22Rv1 (cell line): ENCODE measurements around the gene TRAF3.
"Not testable (repeated sequence)": the region's sequence is repeated elsewhere in the genome, so short reads cannot be mapped to it uniquely, and the experiment has no call there.

Experiments used
- H3K27ac ChIP-seq: fragments of 450-650 bp; 2 replicates; pipeline ENCODE4 v1.5.1; 2017
- ZFX ChIP-seq: fragments of 450-650 bp; IDR thresholded peaks from 2 replicates; pipeline ENCODE4 v1.6.1; 2017; ENCODE audit warnings: antibody characterized with exemption, borderline replicate concordance
- TF ChIP-seq, protein P1 (sequence below): fragments of 450-650 bp; IDR thresholded peaks from 2 replicates; pipeline ENCODE4 v1.5.1; 2017; ENCODE audit warnings: mild to moderate bottlenecking

Gene TRAF3

DNA sequence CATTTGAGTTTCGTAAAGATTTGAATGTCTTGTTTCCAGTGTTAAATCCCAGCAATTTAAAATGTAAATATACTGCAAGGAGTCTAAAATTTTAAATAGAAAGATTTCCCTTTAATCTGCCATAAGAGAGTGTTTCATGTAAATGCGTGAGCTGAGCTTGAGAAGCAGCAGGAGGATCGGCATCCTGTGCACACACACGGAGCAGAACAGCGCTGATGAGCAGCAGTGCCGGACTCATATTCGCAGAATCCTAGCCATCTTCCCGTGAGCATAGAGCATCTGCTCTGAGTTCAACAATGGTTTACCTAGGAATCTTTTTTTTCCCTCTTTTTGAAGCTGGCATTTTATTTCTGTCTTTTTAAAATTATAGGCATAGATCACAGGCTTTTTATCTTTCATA is 115.4 kb downstream of the TRAF3 start:
- no peak for TF ChIP-seq ZFX
- TF ChIP-seq, protein P1, sequence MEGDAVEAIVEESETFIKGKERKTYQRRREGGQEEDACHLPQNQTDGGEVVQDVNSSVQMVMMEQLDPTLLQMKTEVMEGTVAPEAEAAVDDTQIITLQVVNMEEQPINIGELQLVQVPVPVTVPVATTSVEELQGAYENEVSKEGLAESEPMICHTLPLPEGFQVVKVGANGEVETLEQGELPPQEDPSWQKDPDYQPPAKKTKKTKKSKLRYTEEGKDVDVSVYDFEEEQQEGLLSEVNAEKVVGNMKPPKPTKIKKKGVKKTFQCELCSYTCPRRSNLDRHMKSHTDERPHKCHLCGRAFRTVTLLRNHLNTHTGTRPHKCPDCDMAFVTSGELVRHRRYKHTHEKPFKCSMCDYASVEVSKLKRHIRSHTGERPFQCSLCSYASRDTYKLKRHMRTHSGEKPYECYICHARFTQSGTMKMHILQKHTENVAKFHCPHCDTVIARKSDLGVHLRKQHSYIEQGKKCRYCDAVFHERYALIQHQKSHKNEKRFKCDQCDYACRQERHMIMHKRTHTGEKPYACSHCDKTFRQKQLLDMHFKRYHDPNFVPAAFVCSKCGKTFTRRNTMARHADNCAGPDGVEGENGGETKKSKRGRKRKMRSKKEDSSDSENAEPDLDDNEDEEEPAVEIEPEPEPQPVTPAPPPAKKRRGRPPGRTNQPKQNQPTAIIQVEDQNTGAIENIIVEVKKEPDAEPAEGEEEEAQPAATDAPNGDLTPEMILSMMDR = no peak
- no peak overlapping the region for H3K27ac ChIP-seq

DNA sequence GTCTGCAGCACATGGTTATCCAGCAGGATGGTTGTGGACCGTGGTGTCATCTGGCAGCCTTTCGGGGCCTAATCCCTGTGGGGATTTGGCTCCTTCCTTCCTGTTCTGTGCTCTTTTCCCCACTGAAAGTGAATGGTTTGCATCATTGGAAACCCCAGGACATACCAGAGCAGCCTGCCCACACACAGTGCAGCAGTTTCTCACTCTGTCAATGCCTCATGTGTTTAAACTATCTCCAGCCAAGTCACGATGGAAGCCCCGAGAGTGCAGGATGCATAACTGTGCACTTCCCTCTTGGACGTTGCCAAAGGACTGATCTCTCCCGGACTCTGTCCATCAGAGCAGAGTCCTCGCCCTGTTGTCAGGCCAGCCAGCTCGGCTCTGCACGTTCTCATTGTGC is 116.2 kb downstream of the TRAF3 start:
- no peak for TF ChIP-seq ZFX
- TF ChIP-seq, protein P1 = no peak
- no peak overlapping the region for H3K27ac ChIP-seq

DNA sequence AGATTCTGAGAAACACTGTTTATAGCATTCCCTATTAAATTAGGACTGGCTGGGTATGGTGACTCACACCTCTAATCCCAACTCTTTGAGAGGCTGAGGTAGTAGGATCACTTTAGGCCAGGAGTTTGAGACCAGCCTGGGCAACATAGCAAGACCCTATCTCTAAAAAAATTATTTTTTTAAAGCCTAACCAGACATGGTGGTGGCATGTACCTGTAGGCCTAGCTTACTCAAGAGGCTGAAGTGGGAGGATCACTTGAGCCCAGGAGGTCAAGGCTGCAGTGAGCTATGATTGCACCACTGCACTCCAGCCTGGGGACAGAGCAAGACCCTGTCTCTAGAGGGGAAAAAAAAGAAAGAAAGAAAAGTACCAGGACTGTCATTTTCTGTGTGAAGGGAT is 119.5 kb downstream of the TRAF3 start:
- H3K27ac ChIP-seq = not testable (repeated sequence)

DNA sequence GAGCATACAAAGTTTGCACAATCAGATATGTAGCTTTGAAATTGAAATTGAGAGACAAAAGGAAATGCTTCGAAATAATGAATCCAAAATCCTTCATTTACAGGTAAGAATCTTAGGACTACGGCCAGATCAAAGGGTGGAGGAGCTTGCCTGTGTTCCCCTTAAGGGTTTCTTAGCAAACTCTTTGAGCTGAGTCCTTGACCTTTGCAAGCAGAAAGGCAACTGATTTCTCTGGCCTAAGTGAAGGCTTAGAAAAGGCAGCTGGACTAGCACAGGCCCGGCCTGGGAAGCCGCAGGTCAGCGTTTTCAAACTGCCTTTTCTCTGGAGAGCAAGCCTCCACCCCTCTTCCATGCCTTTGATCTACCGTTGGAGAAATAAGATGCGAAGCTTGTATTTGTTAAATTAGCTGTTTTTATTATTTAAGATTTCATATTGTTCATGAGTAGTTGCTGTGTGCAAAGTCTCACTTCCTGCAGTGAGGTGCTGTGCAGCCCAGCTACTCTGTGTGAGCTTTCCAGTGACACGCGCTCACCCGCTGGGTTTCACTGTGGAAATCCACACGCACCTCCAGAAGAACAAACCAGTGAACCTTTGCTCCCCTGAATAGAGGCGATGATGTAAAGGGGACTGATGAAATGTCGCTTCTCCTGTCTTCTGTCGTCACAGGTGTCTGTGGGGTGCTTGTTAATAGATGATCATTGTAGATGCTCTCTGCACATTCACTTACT is 120.2 kb downstream of the TRAF3 start:
- TF ChIP-seq ZFX = no peak
- TF ChIP-seq, protein P1 = no peak
- no peak overlapping the region for H3K27ac ChIP-seq

DNA sequence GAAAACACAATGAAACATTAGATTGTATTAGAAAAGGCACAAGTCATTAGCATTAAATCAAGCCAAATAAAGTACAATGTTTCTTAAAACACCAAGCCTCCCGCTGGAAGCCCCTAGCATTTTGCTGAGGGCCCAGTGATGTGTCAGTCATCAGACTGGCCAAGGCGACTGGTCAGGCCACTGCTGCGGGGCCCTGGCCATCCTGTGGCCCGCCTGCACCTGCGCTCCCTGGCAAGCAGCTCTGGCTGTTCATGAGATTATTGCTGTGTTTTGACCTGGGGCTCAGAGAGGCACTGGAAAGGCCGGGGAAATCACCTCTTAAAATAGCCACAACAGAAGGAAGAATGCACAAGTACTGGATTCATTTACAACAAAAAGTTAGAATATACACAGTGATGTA is 121.0 kb downstream of the TRAF3 start:
- H3K27ac ChIP-seq = no peak overlapping the region
- TF ChIP-seq, protein P1 = no peak
- no peak for TF ChIP-seq ZFX

DNA sequence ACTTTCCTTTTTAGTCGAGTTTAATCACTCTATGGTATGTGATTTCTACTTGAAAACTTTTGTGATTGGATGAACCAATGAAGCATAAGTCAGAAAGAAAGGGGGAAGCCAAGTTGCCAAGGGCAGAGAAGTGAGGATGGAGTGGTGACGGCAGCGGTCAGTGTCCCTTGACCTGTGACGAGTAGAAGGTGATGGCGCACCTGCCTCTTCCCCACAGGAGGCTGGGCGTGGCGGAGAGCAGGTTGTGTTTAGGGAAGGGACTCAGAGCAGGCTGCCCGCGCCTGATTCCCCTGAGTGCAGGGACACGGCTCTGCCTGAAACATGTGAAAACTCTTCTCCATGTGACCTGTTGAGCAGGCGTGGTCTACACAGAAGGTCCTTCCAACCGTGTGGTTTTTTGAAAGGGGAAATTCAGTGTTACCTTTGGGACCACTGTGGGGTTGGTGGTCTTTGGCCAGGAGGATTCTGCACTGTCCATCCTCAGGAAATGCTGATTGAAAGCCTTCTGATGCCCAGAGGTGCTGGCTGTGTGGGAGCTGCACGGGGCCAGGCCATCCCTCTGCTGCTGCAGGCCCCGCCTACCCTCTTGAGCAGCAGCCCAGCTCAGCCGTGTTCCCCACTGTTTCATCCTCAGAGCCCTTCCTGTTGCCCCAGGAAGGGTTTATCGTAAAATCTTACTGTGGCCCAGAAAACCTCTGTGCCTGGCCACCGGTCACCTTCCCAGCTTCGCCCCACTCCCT is 121.7 kb downstream of the TRAF3 start:
- no peak overlapping the region for H3K27ac ChIP-seq
- TF ChIP-seq, protein P1 = no peak
- no peak for TF ChIP-seq ZFX

DNA sequence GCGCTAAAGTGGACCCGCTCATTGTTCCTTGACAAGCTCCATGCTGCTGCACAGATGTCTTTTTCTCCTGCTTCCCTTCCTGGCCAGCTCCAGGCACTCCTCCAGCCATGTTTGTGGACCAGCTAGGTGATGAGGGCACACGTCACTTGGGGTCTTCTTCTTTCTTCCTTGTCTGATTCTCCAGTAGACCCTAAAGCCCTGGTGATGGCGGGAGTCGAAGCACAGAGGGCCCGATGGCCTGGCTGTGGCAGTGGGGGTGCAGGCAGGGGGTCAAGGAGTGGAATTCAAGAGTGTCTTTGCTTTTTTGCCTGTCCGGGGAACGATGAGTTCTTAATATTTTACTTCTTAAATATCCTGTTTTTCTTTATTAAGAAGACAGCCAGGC is 122.3 kb downstream of the TRAF3 start:
- TF ChIP-seq, protein P1 = no peak
- no peak for TF ChIP-seq ZFX
- no peak overlapping the region for H3K27ac ChIP-seq
